ENCODE data around the gene FAM234B.
A peak's percentile ranks its signal among the peaks of the same experiment; 100 is the strongest.

Gene FAM234B, protein sequence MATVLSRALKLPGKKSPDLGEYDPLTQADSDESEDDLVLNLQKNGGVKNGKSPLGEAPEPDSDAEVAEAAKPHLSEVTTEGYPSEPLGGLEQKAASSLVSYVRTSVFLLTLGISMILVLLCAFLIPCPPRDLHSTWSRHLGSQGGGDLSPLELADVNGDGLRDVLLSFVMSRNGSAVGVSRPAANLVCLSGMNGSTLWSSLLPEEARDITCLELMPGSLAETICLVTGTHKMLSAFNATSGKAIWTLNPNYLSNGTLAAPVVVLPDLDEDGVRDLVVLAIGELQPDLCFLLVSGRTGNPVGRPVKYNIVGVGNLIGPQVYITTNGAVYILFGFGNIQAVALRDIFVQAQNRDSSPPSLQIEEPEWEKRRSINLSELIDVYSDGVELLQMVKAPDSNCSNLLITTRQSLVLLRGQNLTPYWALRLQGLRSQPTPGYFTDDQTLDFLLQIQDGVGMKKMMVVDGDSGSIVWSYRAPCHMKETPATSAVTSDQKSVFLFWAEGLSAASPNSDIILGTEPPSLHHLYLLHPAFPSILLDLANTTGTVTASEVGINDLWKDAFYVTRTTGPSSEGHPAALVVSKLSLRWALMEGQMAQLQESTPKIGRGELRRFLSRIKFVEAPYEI

DNA sequence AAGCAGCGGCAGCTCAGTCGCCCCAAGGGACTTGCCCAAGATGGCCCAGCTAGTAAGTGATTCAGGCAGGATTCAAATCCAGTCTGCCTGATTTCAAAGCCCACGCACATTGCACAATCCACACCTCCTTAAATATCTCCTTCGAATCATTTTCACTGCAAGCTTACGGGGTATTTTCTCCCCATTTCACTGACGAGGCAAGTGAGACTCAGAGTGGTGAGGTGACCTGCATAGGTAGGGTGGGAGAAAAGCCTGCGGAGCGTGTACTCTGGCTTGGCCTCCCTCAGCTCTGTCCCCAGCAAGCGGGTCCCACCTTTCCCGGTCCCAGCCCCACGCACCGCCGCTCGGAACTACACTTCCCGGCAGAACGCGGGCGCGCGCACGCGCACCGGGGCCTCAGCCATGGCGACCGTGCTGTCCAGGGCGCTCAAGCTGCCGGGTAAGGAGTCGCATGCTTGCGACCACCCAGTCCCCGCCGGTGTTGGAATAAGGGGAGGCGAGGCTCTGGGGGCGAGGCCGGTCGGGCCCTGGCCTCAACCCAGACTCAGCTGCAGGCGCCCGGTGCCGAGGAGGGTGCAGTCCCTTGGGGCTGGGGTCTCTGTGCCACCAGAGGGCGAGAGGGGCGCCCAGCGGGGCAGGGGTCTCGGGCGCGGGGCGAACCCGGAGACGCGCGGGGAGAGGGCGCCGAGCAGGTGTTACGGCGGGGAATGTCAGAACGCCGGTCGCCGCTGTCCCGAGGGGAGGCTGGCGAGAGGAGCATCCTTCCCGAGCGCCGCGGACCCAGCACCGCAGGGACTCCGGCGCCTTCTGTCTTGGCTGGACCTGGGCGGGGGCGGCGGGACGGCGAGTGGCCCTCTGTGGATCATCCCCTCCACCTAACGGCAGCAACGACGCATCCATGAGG is at the start of gene FAM234B:
TSS of gene FAM234B (plus strand) at position 380 of the 904 bp plus-strand sequence. CDS start at position 403, 23 bp downstream.
- DNase-seq = peak; percentile 38 to 68 (median 52)

DNA sequence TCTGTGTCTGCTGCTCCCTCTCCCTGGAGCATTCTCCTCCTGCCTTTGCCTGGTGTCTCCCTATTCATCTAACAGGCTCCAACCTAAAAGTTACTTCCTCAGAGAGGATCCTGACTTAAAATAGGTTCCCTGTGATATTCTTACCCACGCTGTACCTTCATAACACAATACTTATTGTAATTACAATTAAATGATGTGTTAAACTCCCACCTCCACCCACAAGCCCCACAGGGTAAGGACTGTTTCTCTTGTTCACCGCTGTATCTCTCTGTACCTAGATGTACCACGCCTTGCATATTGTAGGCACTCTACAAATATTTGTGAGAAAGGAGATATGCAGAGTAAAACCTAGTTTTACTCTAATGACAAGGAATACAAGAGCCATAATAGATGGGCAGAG is 49.1 kb upstream of the FAM234B start:
- DNase-seq = no peak

DNA sequence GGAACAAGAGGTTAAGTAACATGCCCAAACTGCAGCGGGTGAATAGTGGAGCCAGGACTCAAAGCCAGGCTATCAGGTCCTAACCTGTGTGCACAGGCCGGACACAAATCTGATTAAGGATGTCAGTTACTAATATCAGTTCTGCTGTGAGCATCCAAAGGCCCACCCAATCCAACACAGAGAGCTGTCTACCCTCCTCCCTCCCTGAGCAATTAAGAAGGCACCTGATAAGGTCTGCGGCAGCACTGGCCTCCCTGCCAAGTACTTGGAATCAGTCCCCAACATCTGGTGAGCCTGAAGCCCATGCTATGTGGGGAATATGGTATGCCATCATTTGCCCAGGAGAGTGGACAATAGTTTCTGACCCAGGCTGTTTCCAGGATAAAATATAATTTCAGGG is 48.0 kb upstream of the FAM234B start:
- DNase-seq = no peak

DNA sequence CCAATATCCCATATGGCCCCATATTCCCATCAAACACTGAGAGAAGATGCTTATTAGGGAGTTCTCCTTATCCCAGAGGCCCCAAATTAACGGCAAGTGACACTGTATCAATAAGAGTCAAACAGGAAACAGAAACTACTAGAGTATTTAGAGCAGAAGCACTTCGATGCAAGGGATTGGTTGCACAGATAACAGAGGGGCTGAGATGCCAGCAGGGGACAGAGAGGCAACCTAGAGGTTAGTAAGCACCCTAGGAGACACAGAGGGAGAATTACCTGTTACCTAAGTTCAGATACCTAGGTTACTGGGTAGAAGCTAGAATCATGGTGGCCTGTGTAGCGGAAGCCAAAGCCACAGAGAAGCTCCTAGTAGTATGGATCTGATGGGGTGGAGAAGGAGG is 47.0 kb upstream of the FAM234B start:
- DNase-seq = no peak

DNA sequence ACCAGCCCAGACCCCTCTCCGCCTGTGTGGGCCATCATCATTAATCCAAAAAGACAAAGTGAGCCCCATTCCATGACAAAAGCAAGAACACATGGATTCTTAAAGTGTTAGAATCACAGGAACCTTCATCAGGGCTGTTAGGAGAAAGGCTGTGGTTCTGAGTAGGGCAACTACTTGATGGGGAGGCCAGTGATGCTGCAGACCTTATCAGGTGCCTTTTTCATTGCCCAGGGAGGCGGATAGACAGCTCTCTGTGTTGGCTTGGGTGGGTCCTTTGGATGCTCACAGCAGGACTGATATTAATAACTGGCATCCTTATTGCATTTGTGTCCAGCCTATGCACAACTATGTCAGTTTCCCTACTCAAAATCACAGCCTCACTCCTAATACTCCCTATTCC is 46.4 kb upstream of the FAM234B start:
- DNase-seq = no peak

DNA sequence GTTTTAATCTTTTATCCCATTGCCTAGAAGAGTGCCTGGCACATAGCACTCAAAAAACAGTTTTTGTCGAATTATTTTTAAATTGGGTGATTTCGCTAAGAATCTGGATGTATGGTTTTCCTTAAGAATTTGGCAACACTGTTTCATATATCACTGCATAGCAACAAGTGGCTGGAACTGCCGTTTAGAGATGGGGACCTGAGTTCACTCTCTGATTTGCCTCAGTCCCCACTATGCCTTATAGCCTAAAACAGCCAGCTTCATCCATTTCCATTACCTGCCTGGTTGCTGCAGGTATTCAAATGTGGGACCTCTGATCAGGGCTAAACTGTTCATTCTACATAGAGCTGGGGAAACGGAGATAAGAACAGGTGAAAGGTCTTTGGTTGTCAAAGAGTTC is 45.9 kb upstream of the FAM234B start:
- no peak for DNase-seq

DNA sequence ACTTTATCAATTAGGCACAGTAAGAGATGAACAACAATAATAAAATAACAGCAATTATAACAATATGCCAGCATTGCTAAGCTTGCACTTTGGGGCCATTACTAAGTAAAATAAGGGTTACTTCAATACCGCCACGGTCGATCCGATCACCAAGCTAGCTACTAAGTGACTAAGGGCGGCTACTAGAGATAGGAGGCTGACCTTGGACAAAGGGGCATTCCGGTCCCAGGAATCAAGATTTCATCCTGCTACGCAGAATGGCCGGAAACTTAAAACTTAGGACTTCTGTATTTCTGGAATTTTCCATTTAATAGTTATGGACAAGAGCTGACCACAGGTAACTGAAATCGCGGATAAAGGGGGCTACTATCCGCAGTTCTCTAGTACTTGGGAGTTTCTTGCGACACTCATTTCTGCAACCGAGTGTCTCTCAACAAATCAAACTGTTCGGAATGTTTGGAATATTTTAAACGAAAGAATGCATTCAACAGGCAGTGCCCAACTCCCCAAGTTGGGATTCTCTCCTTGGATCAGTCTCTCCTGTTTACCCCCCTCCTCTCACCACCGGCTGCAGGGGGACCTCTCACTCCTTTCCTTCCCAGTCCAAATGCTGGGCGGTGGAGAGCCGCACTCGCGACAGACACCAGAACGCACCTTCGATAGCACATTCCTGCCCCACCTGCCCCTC is 44.8 kb upstream of the FAM234B start:
- peak in 1 of 4 experiments; percentile 30 for DNase-seq

DNA sequence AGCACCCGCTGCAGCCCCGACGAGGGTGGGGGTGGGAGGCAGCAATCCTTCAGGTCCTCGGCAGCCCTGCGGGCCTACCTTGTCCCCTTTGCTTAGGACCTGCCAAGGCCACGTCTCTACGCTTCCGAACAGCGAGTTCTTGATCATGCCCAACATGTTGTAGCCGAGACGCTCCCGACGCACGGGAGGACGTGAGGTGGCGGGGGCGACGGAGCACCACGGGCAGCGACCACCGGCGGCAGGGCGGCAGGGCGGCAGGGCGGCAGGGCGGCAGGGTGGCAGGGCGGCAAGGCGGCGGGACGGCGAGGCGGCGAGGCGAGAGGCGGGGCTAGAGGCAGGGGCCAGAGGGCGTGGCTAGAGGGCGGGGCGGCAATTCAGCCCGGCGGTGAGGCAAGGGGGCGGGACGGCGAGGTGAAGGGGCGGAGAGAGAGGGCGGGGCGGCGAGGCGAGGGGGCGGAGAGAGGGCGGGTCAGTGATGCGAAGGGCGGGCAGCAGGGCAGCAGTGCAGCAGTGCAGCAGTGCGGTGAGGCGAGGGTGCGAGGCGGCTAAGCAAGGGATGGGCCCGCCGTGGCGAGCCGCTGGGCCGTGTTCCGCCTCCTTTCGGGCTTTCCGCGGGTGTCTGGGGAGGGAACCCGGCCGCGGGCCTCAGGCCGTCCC is 44.1 kb upstream of the FAM234B start, which contains the start of gene HEBP1:
TSS of gene HEBP1 (minus strand) at position 307 of the 657 bp plus-strand sequence. CDS start at position 156, 151 bp downstream.
- DNase-seq = peak; percentile 89 to 97 (median 96)

DNA sequence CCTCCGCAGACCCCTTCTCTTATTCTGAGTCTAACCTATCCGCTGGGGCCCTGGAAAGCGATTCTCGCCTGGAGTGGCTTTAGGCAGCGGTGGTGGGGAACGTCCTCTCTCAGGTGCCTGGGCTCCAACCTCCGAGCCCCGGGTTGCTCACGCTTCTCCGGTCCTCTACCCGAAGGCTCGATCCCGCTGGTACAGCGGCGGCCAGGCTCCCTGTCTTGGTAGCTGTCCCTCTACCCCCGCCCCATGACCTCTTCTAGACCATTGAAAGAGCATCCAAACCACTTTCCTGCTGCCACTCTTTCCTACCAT is 43.6 kb upstream of the FAM234B start:
- DNase-seq = peak in 1 of 4 experiments; percentile 58

DNA sequence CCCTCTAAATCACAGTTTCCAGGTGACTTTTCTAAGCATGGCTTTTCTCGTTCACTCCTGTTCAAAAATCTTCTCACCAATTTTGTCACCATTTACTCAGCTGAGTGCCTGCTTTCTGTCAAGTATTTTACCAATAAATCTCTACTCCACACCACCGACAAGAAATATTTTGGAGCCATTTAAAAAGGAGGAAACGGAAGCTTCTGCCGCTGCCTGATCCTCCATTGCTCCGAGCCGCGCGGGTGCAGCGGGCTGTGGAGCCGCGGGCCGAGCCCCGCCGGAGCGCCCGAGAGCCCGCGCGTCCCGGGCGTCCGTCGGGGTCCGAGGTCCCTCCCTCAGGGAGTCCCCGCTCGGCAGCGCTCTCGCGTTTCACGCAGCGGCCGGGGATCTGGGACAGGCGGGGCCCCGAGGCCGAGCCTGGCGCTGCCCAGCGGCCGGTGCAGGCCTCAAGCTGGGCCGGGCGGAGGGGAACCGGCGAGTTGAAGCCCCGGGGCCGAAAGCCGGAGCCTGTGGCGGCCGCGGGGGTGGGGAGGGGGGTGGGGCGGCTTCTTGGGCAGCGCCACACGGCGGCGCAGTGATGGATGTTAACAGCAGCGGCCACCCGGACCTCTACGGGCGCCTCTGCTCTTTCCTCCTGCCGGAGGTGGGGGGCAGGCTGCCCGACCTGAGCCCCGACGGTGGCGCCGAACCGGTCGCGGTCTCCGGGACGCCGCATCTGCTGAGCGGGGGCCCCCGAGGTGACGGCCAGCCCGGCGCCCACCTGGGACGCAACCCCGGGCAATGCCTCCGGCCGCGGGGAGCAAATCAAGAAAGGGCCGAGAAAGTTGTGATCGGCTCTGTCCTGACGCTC is 43.0 kb upstream of the FAM234B start:
- peak in 2 of 4 experiments; percentile 3 to 44 for DNase-seq

DNA sequence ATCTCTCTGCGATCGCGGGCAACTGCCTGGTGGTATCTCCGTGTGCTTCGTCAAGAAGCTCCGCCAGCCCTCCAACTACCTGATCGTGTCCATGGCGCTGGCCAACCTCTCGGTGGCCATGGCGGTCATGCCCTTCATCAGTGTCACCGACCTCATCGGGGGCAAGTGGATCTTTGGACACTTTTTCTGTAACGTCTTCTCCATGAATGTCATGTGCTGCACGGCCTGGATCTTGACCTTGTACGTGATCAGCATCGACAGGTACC is 42.5 kb upstream of the FAM234B start:
- no peak for DNase-seq

DNA sequence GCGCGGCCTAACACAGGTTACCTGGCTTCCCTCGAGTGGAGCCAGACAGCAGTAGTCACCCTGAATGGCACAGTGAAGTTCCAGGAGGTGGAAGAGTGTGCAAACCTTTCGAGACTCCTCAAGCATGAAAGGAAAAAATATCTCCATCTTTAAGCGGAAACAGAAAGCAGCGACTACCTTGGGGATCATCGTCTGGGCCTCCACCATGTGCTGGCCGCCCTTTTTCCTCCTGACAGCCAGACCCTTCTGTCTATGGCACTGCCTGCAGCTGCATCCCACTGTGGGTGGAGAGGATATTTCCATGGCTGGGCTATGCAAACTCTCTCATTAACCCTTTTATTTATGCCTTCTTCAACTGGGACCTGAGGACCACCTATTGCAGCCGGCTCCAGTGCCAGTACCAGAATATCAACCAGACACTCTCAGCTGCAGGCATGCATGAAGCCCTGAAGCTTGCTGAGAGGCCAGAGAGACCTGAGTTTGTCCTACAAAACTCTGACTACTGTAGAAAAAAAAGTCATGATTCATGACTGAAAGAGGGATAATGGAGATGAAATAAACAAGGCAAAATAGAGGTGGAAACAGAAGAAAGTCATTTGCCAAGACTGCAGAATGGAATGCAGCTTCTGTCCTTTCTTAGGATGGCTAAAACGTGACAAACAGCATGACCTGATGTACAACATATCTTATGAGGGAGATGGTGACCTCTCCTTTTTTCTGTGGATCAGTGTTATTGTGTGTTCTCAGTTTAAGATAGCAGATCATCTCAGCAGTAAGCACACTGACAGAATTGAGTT is 41.7 kb upstream of the FAM234B start:
- no peak for DNase-seq

DNA sequence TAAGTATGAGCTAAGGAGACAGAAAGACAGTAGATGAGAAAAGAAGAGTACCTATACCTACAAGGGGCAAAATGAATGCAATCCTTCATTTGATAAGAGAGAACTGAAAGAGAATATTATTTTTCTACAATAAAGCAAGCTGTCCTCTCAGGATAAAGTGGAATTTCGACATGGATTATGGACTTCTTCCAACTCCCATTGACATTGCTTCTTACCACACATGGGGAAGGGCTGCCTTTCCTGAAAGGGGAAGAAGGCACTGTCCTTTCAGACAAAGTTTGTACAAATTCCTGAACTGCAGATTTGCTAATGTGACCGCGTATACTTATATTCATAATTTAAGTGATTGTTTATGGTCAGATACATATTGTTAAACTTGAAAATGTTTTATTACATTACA is 39.8 kb upstream of the FAM234B start:
- no peak for DNase-seq

DNA sequence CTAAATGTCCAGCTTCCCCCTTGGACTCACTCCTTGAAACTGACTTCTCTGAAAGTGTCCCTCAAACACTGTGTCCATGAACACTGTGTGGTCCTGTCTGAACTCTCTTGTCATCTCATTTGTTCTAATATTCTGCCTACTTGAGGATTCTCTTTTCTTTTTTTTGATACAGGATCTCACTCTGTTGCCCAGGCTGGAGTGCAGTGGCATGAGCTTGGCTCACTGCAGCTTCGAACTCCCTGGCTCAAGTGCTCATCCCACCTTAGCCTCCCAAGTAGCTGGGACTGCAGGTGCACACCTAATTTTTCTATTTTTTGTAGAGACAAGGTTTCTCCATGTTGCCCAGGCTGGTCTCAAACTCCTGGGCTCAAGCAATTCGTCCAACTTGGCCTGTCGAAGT is 39.2 kb upstream of the FAM234B start:
- no peak for DNase-seq

DNA sequence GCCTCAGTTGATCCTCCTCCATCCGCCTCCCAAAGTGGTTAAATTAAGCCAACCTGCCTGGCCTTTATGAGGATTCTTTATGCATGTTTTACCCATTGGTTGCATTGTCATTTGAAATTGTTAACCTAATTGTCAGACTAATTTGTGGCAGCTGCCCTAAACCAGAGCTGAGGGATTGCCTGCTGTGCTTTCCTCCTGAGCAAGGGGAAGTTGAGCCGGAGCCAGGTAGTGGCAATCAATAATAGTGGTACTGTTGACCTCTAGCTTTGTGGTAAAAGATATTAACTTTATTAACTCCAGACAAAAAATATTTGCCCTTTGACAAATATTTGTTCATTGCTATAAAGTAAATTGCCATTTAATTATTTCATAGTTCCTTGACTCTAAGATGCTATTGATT is 38.5 kb upstream of the FAM234B start:
- DNase-seq = no peak

DNA sequence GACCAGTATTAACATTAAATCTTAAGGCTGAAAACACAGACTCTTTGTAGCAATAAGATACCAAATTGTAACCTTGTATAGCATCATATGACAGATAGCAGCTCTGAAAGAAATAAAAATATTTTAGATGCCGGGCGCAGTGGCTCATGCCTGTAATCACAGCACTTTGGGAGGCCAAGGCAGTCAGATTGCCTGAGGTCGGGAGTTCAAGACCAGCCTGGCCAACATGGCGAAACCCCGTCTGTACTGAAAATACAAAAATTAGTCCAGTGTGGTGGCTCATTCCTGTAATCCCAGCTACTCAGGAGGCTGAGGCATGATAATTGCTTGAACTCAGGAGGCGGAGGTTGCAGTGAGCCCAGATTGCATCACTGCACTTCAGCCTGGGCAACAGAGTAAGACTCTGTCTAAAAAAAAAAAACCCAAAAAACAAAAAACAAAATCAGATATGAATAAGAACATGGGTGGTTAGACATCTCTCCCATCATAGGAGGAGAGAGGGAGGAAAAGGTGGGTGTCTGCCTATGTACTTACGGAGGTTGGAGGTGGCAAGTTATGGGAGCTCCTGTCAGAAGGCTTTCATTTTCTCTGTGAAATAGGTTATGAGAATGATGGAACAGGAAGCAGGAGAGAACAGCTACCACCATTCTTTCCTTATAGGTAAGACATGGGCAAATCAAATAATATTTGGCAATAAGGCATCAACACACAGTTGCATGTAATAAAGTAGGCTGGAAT is 36.5 kb upstream of the FAM234B start:
- no peak for DNase-seq

DNA sequence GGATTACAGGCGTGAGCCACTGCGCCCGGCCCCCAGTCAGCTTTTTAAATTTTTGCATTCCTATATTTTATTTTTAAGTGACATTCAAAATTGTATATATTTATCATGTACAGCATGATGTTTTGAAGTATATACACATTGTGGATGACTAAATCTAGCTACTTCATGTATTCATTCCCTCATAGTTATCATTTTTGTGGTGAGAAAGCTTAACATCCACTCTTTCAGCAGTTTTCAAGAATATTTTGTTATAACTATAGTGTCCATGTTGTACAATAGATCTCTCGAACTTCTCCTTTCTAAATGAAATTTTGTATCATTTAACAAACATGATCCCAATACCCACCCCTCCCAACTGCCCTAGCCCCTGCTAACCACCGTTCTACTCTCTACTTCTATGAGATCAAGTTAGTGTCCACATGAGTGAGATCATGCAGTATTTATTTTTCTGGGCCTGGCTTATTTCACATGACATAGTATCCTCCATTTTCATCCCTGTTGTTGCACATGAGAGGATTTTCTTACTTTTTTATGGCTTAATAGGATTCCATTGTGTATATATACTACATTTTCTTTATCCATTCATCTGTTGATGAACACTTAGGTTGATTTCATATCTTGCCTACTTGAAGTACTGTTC is 35.3 kb upstream of the FAM234B start:
- no peak for DNase-seq

DNA sequence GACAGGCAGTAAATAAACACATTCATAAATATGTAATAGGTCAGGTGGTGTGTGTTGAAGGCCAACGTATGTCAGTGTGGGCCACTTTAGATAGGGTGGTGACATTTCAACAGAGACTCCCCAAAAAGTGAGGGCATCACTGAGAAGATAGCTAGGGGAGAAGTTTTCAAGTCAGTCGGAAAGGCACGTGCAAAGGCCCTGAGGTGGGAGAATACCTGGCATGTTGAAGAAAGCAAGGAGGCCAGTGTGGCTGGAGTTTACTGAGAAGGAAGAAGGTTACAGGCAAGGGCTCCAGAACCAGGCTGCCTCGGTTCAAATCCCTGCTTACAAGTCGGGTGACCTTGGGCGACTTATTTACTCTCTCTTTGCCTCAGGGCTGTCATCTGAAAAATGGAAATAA is 33.1 kb upstream of the FAM234B start:
- DNase-seq = no peak

DNA sequence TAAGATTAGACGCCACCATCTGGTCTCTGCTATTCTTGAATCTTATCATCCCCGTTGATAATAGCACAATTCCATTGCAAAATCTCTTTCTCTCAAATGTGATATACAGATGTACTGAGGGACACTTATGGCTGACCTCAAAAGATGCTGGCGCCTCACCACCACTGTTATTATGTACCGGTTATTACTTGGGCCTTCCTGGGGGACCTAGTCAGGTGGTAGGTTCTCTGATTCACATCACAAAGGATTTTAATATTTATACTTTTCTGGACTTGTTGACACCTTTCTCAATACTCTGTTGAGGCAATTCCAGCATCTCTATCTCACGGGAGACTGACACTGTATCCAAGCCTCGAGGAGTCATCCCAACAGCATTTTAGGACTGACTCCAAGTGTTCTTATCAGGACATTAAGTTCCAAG is 21.3 kb upstream of the FAM234B start:
- no peak for DNase-seq
